OCI-LY1 (cell line): ENCODE data around the gene CD300LG.

Experiments
- EZH2 ChIP-seq: fragments of 200-600 bp; sonication (generic), shearing (Covaris generic); IDR thresholded peaks from 2 replicates; pipeline ENCODE4 v1.8.0; 2017; ENCODE audit warnings: borderline replicate concordance, mixed run types, mild to moderate bottlenecking, antibody characterized with exemption, low read length, moderate library complexity, mixed read lengths
- TF ChIP-seq, protein P1 (sequence below): fragments of 200-600 bp; sonication (generic), shearing (Covaris generic); IDR thresholded peaks from 2 replicates; pipeline ENCODE4 v1.5.1; 2017; ENCODE audit warnings: mild to moderate bottlenecking, antibody characterized with exemption, low read length, moderate library complexity, mixed read lengths

DNA sequence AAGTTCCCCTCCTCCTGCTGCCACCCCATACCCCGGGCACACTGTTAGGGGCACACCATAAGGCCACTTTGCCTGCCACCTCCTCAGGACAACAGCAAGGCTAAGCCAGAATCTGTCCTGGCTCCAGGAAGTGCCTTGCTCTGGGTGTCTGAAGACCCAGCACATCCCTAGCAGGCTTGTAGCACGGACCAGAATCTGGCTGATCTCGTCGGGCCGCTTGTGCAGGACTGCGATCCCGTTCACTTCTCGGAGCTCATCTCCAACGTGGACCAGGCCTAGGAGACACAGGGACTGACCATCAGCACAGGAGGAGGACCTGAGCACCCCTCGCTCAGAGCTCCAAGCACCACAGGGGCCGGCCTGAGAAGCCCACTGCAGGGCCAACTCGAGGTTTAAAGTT lies 21.4 kb upstream of the CD300LG start:
- TF ChIP-seq, protein P1, sequence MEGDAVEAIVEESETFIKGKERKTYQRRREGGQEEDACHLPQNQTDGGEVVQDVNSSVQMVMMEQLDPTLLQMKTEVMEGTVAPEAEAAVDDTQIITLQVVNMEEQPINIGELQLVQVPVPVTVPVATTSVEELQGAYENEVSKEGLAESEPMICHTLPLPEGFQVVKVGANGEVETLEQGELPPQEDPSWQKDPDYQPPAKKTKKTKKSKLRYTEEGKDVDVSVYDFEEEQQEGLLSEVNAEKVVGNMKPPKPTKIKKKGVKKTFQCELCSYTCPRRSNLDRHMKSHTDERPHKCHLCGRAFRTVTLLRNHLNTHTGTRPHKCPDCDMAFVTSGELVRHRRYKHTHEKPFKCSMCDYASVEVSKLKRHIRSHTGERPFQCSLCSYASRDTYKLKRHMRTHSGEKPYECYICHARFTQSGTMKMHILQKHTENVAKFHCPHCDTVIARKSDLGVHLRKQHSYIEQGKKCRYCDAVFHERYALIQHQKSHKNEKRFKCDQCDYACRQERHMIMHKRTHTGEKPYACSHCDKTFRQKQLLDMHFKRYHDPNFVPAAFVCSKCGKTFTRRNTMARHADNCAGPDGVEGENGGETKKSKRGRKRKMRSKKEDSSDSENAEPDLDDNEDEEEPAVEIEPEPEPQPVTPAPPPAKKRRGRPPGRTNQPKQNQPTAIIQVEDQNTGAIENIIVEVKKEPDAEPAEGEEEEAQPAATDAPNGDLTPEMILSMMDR = no peak
- TF ChIP-seq EZH2 = no peak
